HG02981 (cell line): ENCODE measurements around the gene GNG2.

Source experiments
- ATAC-seq: cut with Tn5 transposase; IDR thresholded peaks from one replicate; pipeline ENCODE4 v1.9.1; 2021; ENCODE audit warnings: mild to moderate bottlenecking, moderate library complexity; ENCODE audit not compliant: unreplicated experiment

The GNG2 gene

GRCh38 chr14:51938137-51938536 lies 77.7 kb downstream of the GNG2 start:
- ATAC-seq, result no peak

- no peak for ATAC-seq
Measured at GRCh38 chr14:51938821-51939220, 78.4 kb downstream of the GNG2 start.

- ATAC-seq, result no peak
Measured at GRCh38 chr14:51939226-51939625, 78.8 kb downstream of the GNG2 start.

- ATAC-seq, result peak; percentile 72
Measured at GRCh38 chr14:51939755-51940301, 79.4 kb downstream of the GNG2 start.

- no peak for ATAC-seq
Measured at GRCh38 chr14:51942971-51943370, 82.6 kb downstream of the GNG2 start.

GRCh38 chr14:51950007-51950406 lies 89.6 kb downstream of the GNG2 start:
- ATAC-seq, result no peak

GRCh38 chr14:51951656-51952055 lies 91.2 kb downstream of the GNG2 start:
- ATAC-seq, result no peak

GRCh38 chr14:51954031-51954430 lies 93.6 kb downstream of the GNG2 start:
- ATAC-seq, result no peak

- no peak for ATAC-seq
Measured at GRCh38 chr14:51954657-51955056, 94.2 kb downstream of the GNG2 start.

GRCh38 chr14:51957950-51958349 lies 97.5 kb downstream of the GNG2 start:
- no peak for ATAC-seq

GRCh38 chr14:51959928-51960327 lies 99.5 kb downstream of the GNG2 start:
- ATAC-seq, result no peak

- ATAC-seq, result no peak
Measured at GRCh38 chr14:51960866-51961265, 100.5 kb downstream of the GNG2 start.

- no peak for ATAC-seq
Measured at GRCh38 chr14:51962711-51963110, 102.3 kb downstream of the GNG2 start.

GRCh38 chr14:51963286-51963685 lies 102.9 kb downstream of the GNG2 start:
- no peak for ATAC-seq

GRCh38 chr14:51967521-51967920 lies 107.1 kb downstream of the GNG2 start:
- ATAC-seq, result no peak

GRCh38 chr14:51969852-51970540 lies 109.6 kb downstream of the GNG2 start:
- ATAC-seq, result no peak

GRCh38 chr14:51972566-51972965 lies 112.2 kb downstream of the GNG2 start:
- ATAC-seq, result no peak

- no peak for ATAC-seq
Measured at GRCh38 chr14:51977075-51977474, 116.7 kb downstream of the GNG2 start.

GRCh38 chr14:51978681-51979085 lies 118.3 kb downstream of the GNG2 start:
- ATAC-seq, result no peak

- ATAC-seq, result peak; percentile 52
Measured at GRCh38 chr14:51979088-51979709, 118.8 kb downstream of the GNG2 start.

GRCh38 chr14:51981218-51981854 lies 120.9 kb downstream of the GNG2 start:
- peak; percentile 58 for ATAC-seq

GRCh38 chr14:51988221-51988620 lies 127.8 kb downstream of the GNG2 start:
- no peak for ATAC-seq
